Choroid plexus epithelial cell (primary cell): Measurements from ENCODE around the gene PGBD5.

ENCODE experiments used
- DNase-seq: peaks from one replicate; pipeline ENCODE4 v3.0.0-alpha.2; 2010; ENCODE audit warnings: low read depth
- H3K4me3 ChIP-seq: 2 replicates; pipeline ENCODE4 v1.5.1; 2011; ENCODE audit warnings: low read depth, mild to moderate bottlenecking, control low read depth, low read length, moderate library complexity
- CTCF ChIP-seq: conservative IDR thresholded peaks from 2 replicates; pipeline ENCODE4 v1.5.1; 2011; ENCODE audit warnings: low read depth, mild to moderate bottlenecking, control low read depth, inconsistent platforms, low read length, moderate library complexity

The PGBD5 gene

GRCh38 chr1:230359992-230360668 is 66.0 kb downstream of the PGBD5 start:
- H3K4me3 ChIP-seq, result no peak overlapping the region
- DNase-seq, result peak; percentile 70
- TF ChIP-seq CTCF, result no peak

GRCh38 chr1:230356869-230357794 is 69.0 kb downstream of the PGBD5 start:
- H3K4me3 ChIP-seq, result no peak overlapping the region
- peak; percentile 45 for DNase-seq
- no peak for TF ChIP-seq CTCF

GRCh38 chr1:230356190-230356589 is 69.9 kb downstream of the PGBD5 start:
- no peak for TF ChIP-seq CTCF
- no peak overlapping the region for H3K4me3 ChIP-seq
- DNase-seq, result no peak

- DNase-seq, result no peak
- no peak overlapping the region for H3K4me3 ChIP-seq
- no peak for TF ChIP-seq CTCF
These were observed 70.5 kb downstream of the PGBD5 start for GRCh38 chr1:230355594-230355993.

GRCh38 chr1:230355128-230355527 is 71.0 kb downstream of the PGBD5 start:
- no peak for DNase-seq
- no peak for TF ChIP-seq CTCF
- no peak overlapping the region for H3K4me3 ChIP-seq

- no peak for DNase-seq
- TF ChIP-seq CTCF, result no peak
- no peak overlapping the region for H3K4me3 ChIP-seq
These were observed 72.1 kb downstream of the PGBD5 start for GRCh38 chr1:230354005-230354404.
